Astrocyte (in vitro differentiated cells and primary cell): ENCODE results near the gene UBE2QL1. TPM values are rescaled to one million over a fixed set of nuclear protein-coding genes. Genes with fewer than 3 reads are reported as not detected.

Experiments
- DNase-seq: peaks from one replicate; pipeline ENCODE4 v3.0.0-alpha.2; 2010; ENCODE audit warnings: low read depth
- FAIRE-seq: peaks from 2 replicates; lab custom pipeline; 2011; peaks lifted over from hg19 to GRCh38; lab: Jason Lieb, UNC
- H2AFZ ChIP-seq: 2 replicates; pipeline ENCODE4 v1.6.0; 2012; ENCODE audit warnings: low read depth, low read length, inconsistent platforms
- H3K27ac ChIP-seq: 2 replicates; pipeline ENCODE4 v1.5.1; 2011; ENCODE audit warnings: low read depth, low read length, inconsistent platforms
- H3K27me3 ChIP-seq: 2 replicates; pipeline ENCODE4 v1.6.0; 2011; ENCODE audit warnings: low read length, inconsistent platforms; ENCODE audit not compliant: insufficient read depth
- H3K36me3 ChIP-seq: 2 replicates; pipeline ENCODE4 v1.5.1; 2011; ENCODE audit warnings: low read length, inconsistent platforms; ENCODE audit not compliant: insufficient read depth
- H3K4me1 ChIP-seq: 2 replicates; pipeline ENCODE4 v1.5.1; 2011; ENCODE audit warnings: low read length, inconsistent platforms; ENCODE audit not compliant: insufficient read depth
- H3K4me2 ChIP-seq: 2 replicates; pipeline ENCODE4 v1.6.0; 2012; ENCODE audit warnings: low read length, inconsistent platforms
- H3K4me3 ChIP-seq: 2 replicates; pipeline ENCODE4 v1.5.1; 2011; ENCODE audit warnings: low read depth, mild to moderate bottlenecking, low read length, inconsistent platforms; ENCODE audit not compliant: insufficient read depth
- H3K79me2 ChIP-seq: 2 replicates; pipeline ENCODE4 v1.6.0; 2012; ENCODE audit warnings: mild to moderate bottlenecking, low read length, inconsistent platforms; ENCODE audit not compliant: insufficient read depth
- H3K9ac ChIP-seq: 2 replicates; pipeline ENCODE4 v1.6.0; 2012; ENCODE audit warnings: mild to moderate bottlenecking, low read length, inconsistent platforms
- H3K9me3 ChIP-seq: 2 replicates; pipeline ENCODE4 v1.5.1; 2012; ENCODE audit warnings: low read depth, mild to moderate bottlenecking, low read length, inconsistent platforms; ENCODE audit not compliant: insufficient read depth
- H4K20me1 ChIP-seq: 2 replicates; pipeline ENCODE4 v1.6.0; 2012; ENCODE audit warnings: low read length, inconsistent platforms; ENCODE audit not compliant: insufficient read depth
- H3K27ac Mint-ChIP-seq: one replicate; pipeline ENCODE4 v1.8.0; 2021; ENCODE audit warnings: mild to moderate bottlenecking, mixed read lengths; ENCODE audit not compliant: unreplicated experiment
- H3K27me3 Mint-ChIP-seq: one replicate; pipeline ENCODE4 v1.8.0; 2021; ENCODE audit warnings: low read depth, mixed read lengths; ENCODE audit not compliant: unreplicated experiment
- H3K36me3 Mint-ChIP-seq: one replicate; pipeline ENCODE4 v1.8.0; 2021; ENCODE audit warnings: low read depth, mixed read lengths; ENCODE audit not compliant: unreplicated experiment
- H3K4me1 Mint-ChIP-seq: one replicate; pipeline ENCODE4 v1.8.0; 2021; ENCODE audit warnings: low read depth, mixed read lengths; ENCODE audit not compliant: unreplicated experiment
- H3K4me3 Mint-ChIP-seq: one replicate; pipeline ENCODE4 v1.8.0; 2021; ENCODE audit warnings: mild to moderate bottlenecking, moderate library complexity, mixed read lengths; ENCODE audit not compliant: unreplicated experiment
- H3K9me3 Mint-ChIP-seq: one replicate; pipeline ENCODE4 v1.8.0; 2021; ENCODE audit warnings: mild to moderate bottlenecking, mixed read lengths; ENCODE audit not compliant: unreplicated experiment
- CTCF ChIP-seq: IDR thresholded peaks from 2 replicates; pipeline ENCODE4 v1.5.1; 2011; ENCODE audit warnings: low read depth, mild to moderate bottlenecking, inconsistent platforms, low read length, moderate library complexity; ENCODE audit not compliant: insufficient read depth
- EZH2 ChIP-seq: IDR thresholded peaks from 2 replicates; pipeline ENCODE4 v1.6.1; 2012; ENCODE audit warnings: mild to moderate bottlenecking, low read length, inconsistent platforms; ENCODE audit not compliant: insufficient read depth
- total RNA-seq: library from RNA; stranded (reverse); gene quantifications from 2 replicates; pipeline ENCODE4 v1.2.1, GENCODE V29; 2021

UBE2QL1 gene
- total RNA-seq, 1 donor from 2014 or later, result 0.50 TPM

GRCh38 chr5:6491196-6491918 lies 42.7 kb downstream of the UBE2QL1 start:
- Mint-ChIP-seq H3K36me3 (no peaks in the 10 kb centered on the region), H3K27ac (no peak overlapping the region), H3K4me1 (peaks cover 4% of the 10 kb centered on the region), H3K9me3 (no peaks in the 10 kb centered on the region), H3K27me3 (peaks cover 42% of the 10 kb centered on the region), H3K4me3 (no peak overlapping the region)
- no peaks in the 10 kb centered on the region for H4K20me1 ChIP-seq
- H3K4me2 ChIP-seq, result no peak overlapping the region
- H3K9me3 ChIP-seq, result no peaks in the 10 kb centered on the region
- H3K9ac ChIP-seq, result no peak overlapping the region
- H3K36me3 ChIP-seq, result no peaks in the 10 kb centered on the region
- no peaks in the 10 kb centered on the region for H3K4me1 ChIP-seq
- no peak overlapping the region for H3K27ac ChIP-seq
- H2AFZ ChIP-seq, result no peak overlapping the region
- H3K27me3 ChIP-seq, result no peaks in the 10 kb centered on the region
- TF ChIP-seq EZH2 (no peak), CTCF (no peak)
- H3K79me2 ChIP-seq, result no peaks in the 10 kb centered on the region
- no peak for FAIRE-seq
- no peak for DNase-seq
- H3K4me3 ChIP-seq, result no peak overlapping the region

DNA sequence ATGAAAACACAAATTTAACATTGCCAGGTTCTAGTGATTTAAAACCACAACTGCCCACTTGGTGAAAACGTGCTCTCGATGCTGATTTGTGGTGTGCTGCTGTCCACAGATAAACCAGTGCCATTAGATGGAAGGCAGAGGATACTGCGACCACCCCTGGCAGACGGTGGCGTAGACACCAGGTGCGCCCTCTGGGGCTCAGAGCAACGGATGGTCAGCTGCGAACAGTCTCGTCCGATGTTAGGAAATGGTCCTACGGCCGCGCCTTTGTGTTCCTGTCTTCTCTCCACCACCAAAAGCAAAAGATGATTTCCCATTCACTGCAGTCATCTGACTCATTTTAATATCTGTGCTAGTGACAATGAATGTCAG lies 43.2 kb downstream of the UBE2QL1 start:
- H3K4me1 ChIP-seq, result no peaks in the 10 kb centered on the region
- no peak for FAIRE-seq
- H3K36me3 Mint-ChIP-seq, result no peaks in the 10 kb centered on the region
- H3K27ac ChIP-seq, result no peak overlapping the region
- no peak overlapping the region for H3K27ac Mint-ChIP-seq
- H2AFZ ChIP-seq, result no peak overlapping the region
- no peak overlapping the region for H3K9ac ChIP-seq
- H3K27me3 ChIP-seq, result no peaks in the 10 kb centered on the region
- H3K4me1 Mint-ChIP-seq, result peaks cover 4% of the 10 kb centered on the region
- H3K4me2 ChIP-seq, result no peak overlapping the region
- H4K20me1 ChIP-seq, result no peaks in the 10 kb centered on the region
- no peak overlapping the region for H3K4me3 Mint-ChIP-seq
- no peaks in the 10 kb centered on the region for H3K9me3 Mint-ChIP-seq
- TF ChIP-seq EZH2 (no peak), CTCF (no peak)
- DNase-seq, result no peak
- H3K79me2 ChIP-seq, result no peaks in the 10 kb centered on the region
- H3K4me3 ChIP-seq, result no peak overlapping the region
- H3K27me3 Mint-ChIP-seq, result peaks cover 44% of the 10 kb centered on the region
- H3K9me3 ChIP-seq, result no peaks in the 10 kb centered on the region
- no peaks in the 10 kb centered on the region for H3K36me3 ChIP-seq

DNA sequence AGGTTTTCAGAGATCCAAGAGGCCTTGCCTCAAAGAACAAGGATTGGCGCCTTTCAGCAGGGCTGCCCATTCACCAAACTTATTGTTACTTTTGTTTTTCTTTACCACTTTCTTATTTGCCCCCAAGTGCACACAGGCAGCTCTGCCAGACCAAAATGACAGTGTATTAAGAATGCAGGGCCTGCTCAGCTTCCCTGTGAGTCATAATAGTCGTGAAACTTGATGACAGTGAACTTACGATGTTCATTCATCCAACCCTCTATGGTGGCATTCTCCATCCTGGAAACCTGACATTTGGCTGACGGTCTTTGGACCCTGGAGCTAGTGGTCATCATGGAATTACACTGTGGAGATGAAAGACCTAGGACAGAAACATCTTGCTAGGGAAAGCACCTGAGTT lies 44.3 kb downstream of the UBE2QL1 start:
- Histone ChIP-seq H3K9ac (no peak overlapping the region), H3K4me2 (no peak overlapping the region), H3K36me3 (no peaks in the 10 kb centered on the region), H3K9me3 (no peaks in the 10 kb centered on the region), H3K4me1 (no peaks in the 10 kb centered on the region), H3K4me3 (no peak overlapping the region), H3K27ac (no peak overlapping the region), H2AFZ (no peak overlapping the region), H3K79me2 (no peaks in the 10 kb centered on the region), H3K27me3 (no peaks in the 10 kb centered on the region), H4K20me1 (no peaks in the 10 kb centered on the region)
- Mint-ChIP-seq H3K27ac (no peak overlapping the region), H3K4me3 (no peak overlapping the region), H3K36me3 (no peaks in the 10 kb centered on the region), H3K9me3 (no peaks in the 10 kb centered on the region), H3K4me1 (peaks cover 10% of the 10 kb centered on the region), H3K27me3 (peaks cover 44% of the 10 kb centered on the region)
- no peak for TF ChIP-seq EZH2
- no peak for TF ChIP-seq CTCF
- no peak for FAIRE-seq
- no peak for DNase-seq
